ENCODE results near the gene RPTOR.

Gene RPTOR

DNA sequence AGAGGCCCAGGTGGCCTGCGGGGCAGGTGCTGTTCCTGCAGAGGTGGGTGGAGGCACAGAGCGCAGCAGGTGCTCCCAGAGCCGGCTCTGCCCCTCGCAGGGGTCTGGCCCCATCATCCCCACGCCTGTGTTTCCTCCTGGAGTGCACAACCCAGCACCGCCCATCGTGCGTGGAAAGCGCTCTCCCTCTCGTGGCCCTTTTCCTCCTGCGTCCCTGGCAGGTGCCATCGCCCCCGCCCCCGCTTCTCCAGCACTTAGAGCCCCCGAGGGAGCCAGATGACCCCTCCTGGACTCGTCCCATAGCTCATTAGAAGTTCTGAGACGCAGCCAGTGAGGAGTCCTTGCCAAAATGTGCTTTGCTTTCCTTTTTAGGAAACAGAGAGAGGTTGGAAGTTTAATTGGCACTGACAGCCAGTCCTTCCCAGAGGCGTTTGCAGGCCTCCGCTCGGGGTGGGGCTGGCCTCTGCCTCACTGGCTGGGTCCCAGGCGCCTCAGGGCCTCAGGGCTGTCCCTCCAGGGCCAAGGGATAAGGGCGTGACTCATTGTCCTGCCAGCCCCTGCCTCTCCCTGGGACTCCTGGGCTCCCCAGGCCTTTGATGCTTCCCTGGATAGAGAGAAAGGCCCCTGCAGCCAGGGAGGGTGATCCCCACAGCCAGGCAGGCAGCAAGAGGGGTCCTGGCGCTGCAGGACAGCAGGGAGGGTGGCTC lies 414.8 kb downstream of the RPTOR start:
- no peak for DNase-seq (ENCODE audit: low read depth, low spot score)

DNA sequence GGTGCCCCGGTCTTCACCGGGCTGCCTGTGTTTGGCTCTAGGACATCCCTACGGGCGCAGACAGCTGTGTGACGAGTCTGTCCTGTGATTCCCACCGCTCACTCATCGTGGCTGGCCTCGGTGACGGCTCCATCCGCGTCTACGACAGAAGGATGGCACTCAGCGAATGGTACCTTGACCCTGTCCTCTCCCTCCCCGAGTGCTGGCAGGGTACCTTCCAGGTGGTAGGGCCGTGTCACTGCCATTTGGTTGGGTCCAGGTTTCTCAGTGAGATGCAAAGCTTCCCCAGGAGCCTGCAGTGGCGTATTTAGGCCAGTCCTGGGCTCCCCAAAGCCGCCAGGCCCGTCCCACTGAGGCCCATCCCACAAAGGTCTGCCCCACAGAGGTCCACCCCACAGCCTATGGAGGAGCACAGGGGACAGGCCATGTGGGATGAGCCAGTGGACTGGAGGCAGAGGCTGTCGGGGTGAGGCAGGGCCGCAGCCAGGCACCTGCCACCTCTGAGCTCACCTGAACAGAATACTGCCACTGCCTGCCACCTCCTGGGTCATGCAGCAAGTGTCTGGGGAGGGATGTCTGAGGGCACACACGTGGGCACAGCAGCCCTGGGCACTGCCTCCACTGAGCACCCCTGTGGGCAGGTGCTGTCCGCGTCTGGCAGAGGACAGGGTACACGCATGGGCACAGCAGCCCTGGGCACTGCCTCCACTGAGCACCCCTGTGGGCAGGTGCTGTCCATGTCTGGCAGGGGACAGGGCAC lies 415.6 kb downstream of the RPTOR start:
- no peak for DNase-seq (ENCODE audit: low read depth, low spot score)

DNA sequence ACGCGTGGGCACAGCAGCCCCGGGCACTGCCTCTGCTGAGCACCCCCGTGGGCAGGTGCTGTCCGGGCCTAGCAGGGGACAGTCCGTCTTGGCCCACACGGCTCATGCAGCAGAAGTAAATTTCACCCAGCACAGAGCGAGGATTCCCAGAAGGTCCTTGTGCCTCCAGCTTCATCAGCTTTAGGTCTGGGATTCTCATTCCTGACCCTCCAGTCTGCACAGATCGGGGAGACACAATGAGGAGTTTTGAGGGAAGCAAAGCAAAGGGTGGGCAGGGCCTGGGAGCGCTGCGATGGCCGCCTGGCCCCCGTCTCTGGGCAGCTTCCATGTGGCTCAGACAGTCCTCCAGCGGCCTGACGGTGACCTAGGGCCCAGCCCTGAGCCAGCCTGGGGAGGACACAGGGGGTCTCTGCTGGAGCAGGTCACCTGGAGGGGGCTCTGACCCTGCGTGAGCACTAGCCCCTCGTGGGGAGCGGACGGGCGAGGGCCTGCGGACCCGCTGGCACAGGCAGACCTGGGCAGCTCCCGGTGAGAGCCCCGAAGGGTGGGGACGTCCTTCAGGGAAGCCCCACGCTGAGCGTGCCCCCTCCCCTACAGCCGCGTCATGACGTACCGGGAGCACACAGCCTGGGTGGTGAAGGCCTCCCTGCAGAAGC lies 416.3 kb downstream of the RPTOR start:
- DNase-seq (ENCODE audit: low read depth, low spot score) = no peak

- DNase-seq (ENCODE audit: low read depth, low spot score) = no peak
Observed at GRCh38 chr17:80961541-80962330, 417.1 kb downstream of the RPTOR start.

GRCh38 chr17:80962356-80963329 lies 418.0 kb downstream of the RPTOR start:
- no peak for DNase-seq (ENCODE audit: low read depth, low spot score)

- DNase-seq (ENCODE audit: low read depth, low spot score) = no peak
Observed at GRCh38 chr17:80963812-80964543, 419.3 kb downstream of the RPTOR start.

GRCh38 chr17:80964544-80964856 lies 419.9 kb downstream of the RPTOR start:
- no peak for DNase-seq (ENCODE audit: low read depth, low spot score)

DNA sequence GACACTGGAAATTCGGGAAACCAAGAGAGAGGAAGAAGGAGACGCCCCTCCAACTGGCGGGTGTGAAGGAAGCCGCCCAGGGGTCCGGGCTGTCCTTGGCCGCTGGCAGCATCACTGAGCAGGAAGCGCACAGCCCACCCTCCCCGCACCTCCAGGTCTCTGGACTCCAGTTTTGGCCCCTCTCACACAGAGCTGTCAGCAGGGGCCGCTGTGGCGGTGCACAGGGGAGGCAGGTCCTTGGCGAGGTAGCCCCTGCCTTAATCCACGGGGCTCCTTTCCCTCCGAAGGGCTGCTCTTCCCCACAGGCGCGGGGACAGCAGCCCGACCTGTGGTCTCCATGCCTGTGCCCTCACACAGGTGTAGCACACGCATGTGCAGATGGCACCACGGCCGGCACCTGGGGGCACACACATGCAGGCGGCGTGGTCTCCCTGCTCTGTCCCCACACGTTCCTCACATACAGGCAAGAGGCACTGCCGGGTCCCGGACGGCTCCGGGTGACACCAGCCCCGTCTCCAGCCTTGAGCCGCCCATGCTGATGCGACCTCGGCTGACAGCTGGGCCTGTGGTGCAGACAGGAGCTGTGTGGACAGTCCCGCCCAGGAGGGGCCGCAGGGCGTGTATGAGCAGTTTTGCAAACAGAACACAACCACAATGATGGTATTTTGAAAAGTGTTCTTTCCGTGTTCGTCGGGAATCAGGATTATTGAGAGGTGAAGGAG lies 420.4 kb downstream of the RPTOR start:
- DNase-seq (ENCODE audit: low read depth, low spot score) = no peak

DNA sequence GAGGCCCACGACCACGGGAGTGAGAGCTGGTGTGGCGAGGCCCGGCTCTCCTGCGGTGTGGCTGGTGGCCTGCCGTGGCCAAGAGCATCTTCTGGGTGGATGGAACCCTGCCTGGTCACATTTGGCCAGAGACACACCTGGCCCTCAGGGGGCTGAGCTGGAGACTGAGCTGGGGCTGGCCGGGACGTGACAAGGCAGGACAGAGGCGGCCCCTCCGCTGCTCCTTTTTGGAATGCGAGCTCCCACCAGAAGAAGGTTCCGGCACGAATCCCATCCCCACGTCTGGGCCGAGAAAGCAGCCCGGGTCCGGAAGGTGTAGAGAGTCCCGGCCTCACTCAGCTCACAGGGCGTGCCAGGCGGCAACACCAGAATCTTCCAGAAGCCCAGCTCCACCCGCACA lies 421.0 kb downstream of the RPTOR start:
- DNase-seq (ENCODE audit: low read depth, low spot score) = no peak

GRCh38 chr17:80967404-80967872 lies 422.8 kb downstream of the RPTOR start:
- DNase-seq (ENCODE audit: low read depth, low spot score) = no peak

GRCh38 chr17:80968602-80969029 lies 424.0 kb downstream of the RPTOR start:
- DNase-seq (ENCODE audit: low read depth, low spot score) = no peak

DNA sequence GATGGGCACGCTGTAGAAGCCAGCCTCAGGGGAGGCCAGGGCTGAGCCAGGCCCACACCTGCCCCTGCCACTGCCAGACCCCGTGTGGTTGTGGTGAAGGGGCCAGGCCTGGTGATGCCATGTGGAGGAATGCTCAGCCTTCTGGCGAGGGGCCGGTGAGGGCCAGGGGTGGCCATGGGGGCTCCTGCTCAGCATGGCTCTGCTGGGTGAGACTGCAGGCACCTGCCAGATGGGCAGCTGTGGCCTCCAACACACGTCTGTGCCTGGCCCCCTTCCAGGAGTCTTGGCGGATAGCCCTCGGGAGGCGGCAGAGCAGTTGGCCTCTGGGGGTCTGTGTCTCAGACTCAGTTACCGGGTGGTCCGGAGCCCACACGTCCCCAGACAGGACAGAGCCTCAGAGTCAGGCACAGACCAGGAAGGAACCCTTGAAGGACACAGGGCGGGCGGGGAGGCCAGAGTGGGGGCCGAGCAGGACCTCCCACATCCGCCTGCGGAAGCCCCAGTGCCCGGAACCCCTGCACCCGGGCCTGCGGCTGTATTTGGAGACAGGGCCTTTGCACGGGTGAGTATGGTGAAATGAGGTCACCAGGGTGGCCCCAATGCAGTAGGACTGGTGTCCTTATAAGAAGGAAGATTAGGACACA lies 424.5 kb downstream of the RPTOR start:
- DNase-seq (ENCODE audit: low read depth, low spot score) = no peak

DNA sequence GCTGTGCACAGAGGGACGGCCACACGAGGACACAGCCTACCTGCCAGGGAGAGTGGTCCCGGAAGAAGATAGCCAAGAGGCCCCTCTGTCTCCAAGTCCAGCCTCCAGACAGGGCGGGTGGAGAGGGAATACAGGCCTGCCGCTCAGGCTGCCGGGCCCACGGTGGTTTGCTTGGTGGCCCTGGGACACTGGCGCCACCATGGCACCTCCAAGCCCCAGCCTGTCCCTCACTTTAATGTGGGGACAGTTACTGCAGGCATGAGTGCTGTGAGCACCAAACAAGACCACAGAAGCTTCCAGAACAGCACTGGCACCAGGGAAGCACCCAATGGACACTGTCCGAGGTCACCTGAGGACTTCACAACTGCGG lies 425.0 kb downstream of the RPTOR start:
- no peak for DNase-seq (ENCODE audit: low read depth, low spot score)

DNA sequence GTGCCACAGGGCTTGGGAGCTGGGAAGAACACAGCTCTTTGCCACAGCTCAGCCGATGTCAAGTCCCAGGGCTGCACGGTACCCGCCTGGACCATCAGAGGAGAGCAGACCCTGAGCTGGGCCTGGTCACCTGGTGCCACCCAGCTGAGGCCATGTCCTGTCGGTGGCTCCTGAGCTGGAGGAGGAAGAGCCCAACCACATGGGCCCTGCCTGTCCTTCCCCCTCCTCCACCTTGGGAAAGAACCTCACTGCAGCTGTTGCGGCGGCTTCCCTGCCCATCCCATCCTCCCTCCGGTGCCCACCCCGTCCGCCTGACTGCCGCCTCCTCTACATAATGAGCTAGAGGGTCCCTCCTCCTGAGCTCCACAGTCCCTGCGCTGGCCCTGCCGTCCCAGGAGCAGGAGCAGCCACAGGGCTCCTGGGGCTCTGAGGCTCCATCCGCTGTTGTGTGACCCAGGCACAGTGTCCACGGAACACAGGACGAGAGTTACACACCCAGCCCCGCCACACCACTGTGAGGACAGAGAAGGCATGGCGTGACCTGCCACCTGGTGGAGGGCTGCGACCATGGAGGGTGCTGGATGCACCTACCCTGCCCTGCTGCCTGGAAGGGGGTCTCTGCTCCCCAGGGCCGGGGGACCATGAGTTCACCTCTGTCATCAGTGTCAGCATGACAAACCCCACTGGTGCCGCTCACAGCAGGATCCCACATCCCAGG lies 425.6 kb downstream of the RPTOR start:
- no peak for DNase-seq (ENCODE audit: low read depth, low spot score)

DNA sequence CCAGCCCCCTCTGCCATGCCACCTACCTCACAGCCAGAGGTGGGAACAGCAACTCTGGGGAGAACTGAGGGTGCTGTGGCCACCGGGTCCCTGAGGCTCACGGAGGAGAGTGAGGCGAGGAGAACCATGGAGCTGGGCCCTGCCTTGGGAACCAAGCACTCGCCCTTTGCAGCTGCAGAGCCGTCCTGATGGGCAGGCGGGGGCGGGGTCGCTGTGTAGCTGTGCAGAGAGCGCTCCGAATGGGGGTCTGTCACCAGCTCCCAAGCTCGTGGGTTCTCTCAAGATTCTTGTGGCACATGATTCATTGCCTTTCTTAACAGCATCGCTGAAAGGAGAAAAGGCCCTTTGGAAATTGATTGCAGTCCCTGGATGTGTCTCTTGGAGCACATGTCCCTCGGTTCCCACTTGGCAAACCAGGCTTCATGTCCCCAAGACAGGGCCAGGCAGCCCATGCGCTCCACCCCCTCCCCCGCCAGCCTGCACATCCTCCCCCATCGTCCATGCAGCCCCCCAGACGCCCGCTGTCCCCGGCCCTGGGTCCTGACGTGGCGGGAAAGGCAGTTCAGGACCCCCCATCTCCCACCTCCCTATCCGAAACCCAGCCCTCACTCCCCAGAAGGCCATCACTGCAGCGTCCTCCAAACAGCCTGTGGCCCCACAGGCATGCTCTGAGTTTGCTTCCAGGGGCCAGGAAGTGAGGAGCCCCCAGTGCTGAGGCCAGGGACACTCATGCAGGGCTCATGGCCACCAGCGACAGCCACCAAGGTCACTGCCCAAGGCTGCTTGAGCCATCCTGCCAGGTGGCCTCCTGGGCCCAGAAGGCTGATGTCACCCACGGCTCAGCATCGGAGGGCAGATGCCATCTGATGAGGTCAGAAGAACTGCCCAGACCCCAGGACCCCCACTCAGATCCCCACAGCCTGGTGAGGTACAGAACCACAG lies 426.4 kb downstream of the RPTOR start:
- no peak for DNase-seq (ENCODE audit: low read depth, low spot score)

GRCh38 chr17:80971704-80972304 lies 427.2 kb downstream of the RPTOR start:
- DNase-seq (ENCODE audit: low read depth, low spot score) = no peak

DNA sequence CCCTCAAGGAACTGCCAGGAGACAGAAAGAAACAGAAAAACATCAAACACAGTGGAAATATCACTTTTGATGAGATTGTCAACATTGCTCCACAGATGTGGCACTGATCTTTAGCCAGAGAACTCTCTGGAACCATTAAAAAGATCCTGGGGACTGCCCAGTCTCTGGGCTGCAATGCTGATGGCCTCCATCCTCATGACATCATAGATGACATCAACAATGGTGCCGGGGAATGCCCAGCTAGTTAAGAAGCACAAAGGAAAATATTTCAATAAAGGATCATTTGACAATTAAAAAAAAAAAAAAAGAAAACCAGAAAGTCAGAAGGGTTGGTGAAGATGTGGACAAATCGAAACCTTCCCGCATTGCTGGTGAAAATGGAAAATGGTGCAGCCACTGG lies 432.1 kb downstream of the RPTOR start:
- no peak for DNase-seq (ENCODE audit: low read depth, low spot score)
